Heart right ventricle (tissue), 16 donors: ENCODE measurements around the gene ROR2. TPM values are rescaled to one million over a fixed set of nuclear protein-coding genes. Genes with fewer than 3 reads are reported as not detected.

Experiments used
- ATAC-seq, 8 donors: fragments of 200-7000 bp; cut with Tn5 transposase; one replicate each; pipeline ENCODE4 v1.9.1; 2020; ENCODE audit warnings: mild to moderate bottlenecking in 8 of 8, moderate library complexity in 8 of 8, moderate number of reproducible peaks in 1 of 8
- DNase-seq, 2 donors: peaks; one replicate each; pipeline ENCODE4 v3.0.0-alpha.2; 2020
- H3K27ac ChIP-seq, 10 donors: fragments of 200-600 bp; sonication (generic) in 2 of 10; one replicate each; pipeline versions ENCODE4 v1.5.0 to v1.8.0; 2020 to 2022; ENCODE audit warnings: mild to moderate bottlenecking in 3 of 10
- H3K27me3 ChIP-seq, 7 donors: fragments of 200-600 bp; one replicate each; pipeline ENCODE4 v1.8.0; 2021 to 2022; ENCODE audit warnings: mild to moderate bottlenecking in 2 of 7
- H3K36me3 ChIP-seq, 9 donors: fragments of 200-600 bp; sonication (generic) in 1 of 9; one replicate each; pipeline versions ENCODE4 v1.5.0 to v1.8.0; 2020 to 2022; ENCODE audit warnings: mild to moderate bottlenecking in 2 of 9
- H3K4me1 ChIP-seq, 9 donors: fragments of 200-600 bp; sonication (generic) in 1 of 9; one replicate each; pipeline versions ENCODE4 v1.5.0 to v1.8.0; 2020 to 2022; ENCODE audit warnings: mild to moderate bottlenecking in 4 of 9
- H3K4me3 ChIP-seq, 10 donors: fragments of 200-600 bp; sonication (generic) in 2 of 10; one replicate each; pipeline versions ENCODE4 v1.5.0 to v1.8.0; 2020 to 2022; ENCODE audit warnings: mild to moderate bottlenecking in 7 of 10, moderate library complexity in 2 of 10
- H3K9me3 ChIP-seq, 11 donors: fragments of 200-600 bp in 10 of 11; sonication (generic) in 2 of 11; one replicate each; pipeline versions ENCODE4 v1.5.0 to v1.8.0; 2013 to 2022; ENCODE audit warnings: mild to moderate bottlenecking in 2 of 11, control low read depth in 1 of 11, moderate library complexity in 1 of 11
- CTCF ChIP-seq, 9 donors: fragments of 200-600 bp; sonication (generic) in 2 of 9; IDR thresholded peaks; one replicate each; pipeline versions ENCODE4 v1.5.0 to v1.8.0; 2021 to 2022; ENCODE audit warnings: antibody characterized with exemption in 9 of 9, mild to moderate bottlenecking in 5 of 9, moderate library complexity in 1 of 9
- WGBS, 2 donors: extraction: QIAGEN DNeasy Blood & Tissue Kit; methylation state at CpG; one replicate each; pipeline ENCODE4 v1.1.7; 2013; ENCODE audit warnings: inconsistent platforms in 1 of 2; 5-methylcytosine and 5-hydroxymethylcytosine counted together
- intact Hi-C, 10 donors: fragments of 100-400 bp; cut with DNase I; formaldehyde crosslinking; loops; one replicate each; pipeline versions ENCODE4 v1.11.1 to v1.14.2; 2022
- polyA plus RNA-seq, 2 donors: library from polyadenylated mRNA; stranded (reverse); fragments of 200-250 nt; gene quantifications; one replicate each; pipeline ENCODE4 v1.2.3, GENCODE V29; 2013
- total RNA-seq, 10 donors: library from RNA; stranded (reverse); fragmentation: NEBNext Ultra II Directional in 3 of 10; extraction: Animal tissue kit (Norgen Biotek cat#: 25700) in 3 of 10; gene quantifications; one replicate each; pipeline versions ENCODE4 v1.2.1 to v1.2.4, GENCODE V29; 2021 to 2023
- donor health status: Arrhythmogenic right ventricular cardiomyopathy.
- donor health status: ischemic (EF 13 %, LVEDD 7.1; RV severe dilation, severe dysfunction).
- donor health status: healthy with polysubstance abuse.
- donor health status: DM: no; HTN: yes; CAD: no.
- donor health status: DM: no; HTN: no; CAD: no.
- donor health status: ischemic (EF 25% LVEDD 6.9; RV normal size, moderate dysfunction).
- donor health status: ischemic (EF 25% LVEDD 5.7; RV mildly dilated, moderate dysfunction).
- donor health status: healthy.
- donor health status: DM: yes; HTN: yes; CAD: no.
- donor health status: Ischemic cardiomyopathy.
- donor health status: ischemic (EF 35%, LVEDD 5.7; RV mildly dilated, moderate dysfunction).
- donor health status: nonischemic (EF 11% LVEDD 7.7; RV severe dilation, severe dysfunction).
- donor health status: DM: yes; HTN: yes; CAD: no.
- donor health status: PGD.
- donor health status: ischemic (EF 29% LVEDD 5.4; RV normal size, mild dysfunction).
- donor health status: nonischemic (EF 23%, LVEDD 6.1; RV moderate dilation, normal function).

ROR2 gene
- total and polyA plus RNA-seq, 12 donors, result 0.11 to 1.4 (median 0.47) TPM

DNA sequence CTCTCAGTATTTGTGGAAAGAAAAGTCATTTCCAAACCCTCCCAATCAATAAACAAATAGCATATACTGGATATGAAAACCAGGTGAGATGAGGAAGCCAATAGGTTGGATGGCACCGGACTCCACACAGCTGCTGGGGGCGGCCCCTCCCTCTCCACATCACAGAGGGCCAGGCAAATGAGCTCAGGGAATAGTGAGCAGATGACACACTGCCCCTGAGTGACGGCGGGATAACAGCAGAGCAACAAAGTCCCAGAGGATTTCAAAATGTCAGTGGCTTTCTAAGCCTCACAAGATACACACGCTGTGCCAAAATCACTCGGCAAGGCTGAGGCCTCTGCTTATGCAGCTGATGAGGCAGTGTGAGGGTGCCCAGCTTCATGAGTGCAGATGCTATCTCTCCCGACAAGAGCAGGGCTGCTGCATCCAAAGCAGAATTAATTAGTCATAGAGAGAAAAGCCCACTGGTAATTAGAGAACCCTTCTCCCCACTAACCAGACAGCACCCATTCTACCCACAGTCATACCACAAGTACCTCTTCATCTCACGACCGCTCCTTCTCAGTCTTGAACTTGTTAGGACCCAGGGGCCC is 291.4 kb downstream of the ROR2 start:
- no peaks in the 10 kb centered on the region for H3K4me1 ChIP-seq
- TF ChIP-seq CTCF (IDR thresholded peaks at IDR 0.05), result no peak
- DNase-seq (peak; percentile 15 to 26), ATAC-seq (peak in 6 of 8 donors; percentile 19 to 78 (median 43))
- H3K9me3 ChIP-seq, result no peaks in the 10 kb centered on the region
- no peak overlapping the region for H3K27ac ChIP-seq
- WGBS, 2 donors, result 78% methylated on average over 9 of the region's 9 CpGs
- no peaks in the 10 kb centered on the region for H3K36me3 ChIP-seq
- no peak overlapping the region for H3K4me3 ChIP-seq
- H3K27me3 ChIP-seq, result no peaks in the 10 kb centered on the region
- intact Hi-C loops, result no loop called here

DNA sequence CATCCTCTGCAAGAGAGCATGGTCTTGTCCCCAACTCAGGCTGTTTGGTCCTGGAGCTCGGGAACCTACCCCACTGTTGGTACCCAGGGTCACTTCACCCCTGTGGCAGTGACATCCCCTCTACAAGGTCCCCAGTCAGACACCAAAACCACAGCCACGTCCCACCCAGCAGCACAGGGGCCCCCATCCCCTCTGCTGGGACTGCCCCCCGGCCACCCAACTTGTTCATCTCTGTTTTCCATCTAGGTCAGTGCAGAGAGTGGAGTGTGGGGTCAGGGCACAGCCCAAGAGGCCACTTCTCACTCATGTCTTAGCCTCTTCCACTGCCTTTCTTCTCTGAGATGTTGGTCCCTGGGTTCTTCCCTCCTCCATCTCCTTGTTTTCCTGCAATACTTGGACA is 292.5 kb downstream of the ROR2 start:
- H3K36me3 ChIP-seq, result no peaks in the 10 kb centered on the region
- no peak for DNase-seq
- 82 to 85% methylated on average over 3 of the region's 3 CpGs for WGBS, 2 donors

GRCh38 chr9:91655658-91656057 is 294.4 kb downstream of the ROR2 start:
- H3K4me3 ChIP-seq, result no peak overlapping the region
- H3K9me3 ChIP-seq, result no peaks in the 10 kb centered on the region
- 62 to 67% methylated on average over 4 of the region's 4 CpGs for WGBS, 2 donors
- intact Hi-C loops, result no loop called here
- TF ChIP-seq CTCF (IDR thresholded peaks at IDR 0.05), result no peak
- no peaks in the 10 kb centered on the region for H3K27me3 ChIP-seq
- H3K27ac ChIP-seq, result peak overlapping the region in 1 of 10 donors; percentile 39
- H3K36me3 ChIP-seq, result no peaks in the 10 kb centered on the region
- DNase-seq (no peak), ATAC-seq (peak in 3 of 8 donors; percentile 30 to 56 (median 35))
- no peaks in the 10 kb centered on the region for H3K4me1 ChIP-seq

More for the DNA sequence above, 292.5 kb downstream of the ROR2 start:
- Histone ChIP-seq H3K27ac (no peak overlapping the region), H3K9me3 (no peaks in the 10 kb centered on the region), H3K27me3 (no peaks in the 10 kb centered on the region), H3K4me3 (no peak overlapping the region), H3K4me1 (no peaks in the 10 kb centered on the region)
- intact Hi-C loops, result no loop called here
- ATAC-seq, result no peak
- no peak for TF ChIP-seq CTCF (IDR thresholded peaks at IDR 0.05)

DNA sequence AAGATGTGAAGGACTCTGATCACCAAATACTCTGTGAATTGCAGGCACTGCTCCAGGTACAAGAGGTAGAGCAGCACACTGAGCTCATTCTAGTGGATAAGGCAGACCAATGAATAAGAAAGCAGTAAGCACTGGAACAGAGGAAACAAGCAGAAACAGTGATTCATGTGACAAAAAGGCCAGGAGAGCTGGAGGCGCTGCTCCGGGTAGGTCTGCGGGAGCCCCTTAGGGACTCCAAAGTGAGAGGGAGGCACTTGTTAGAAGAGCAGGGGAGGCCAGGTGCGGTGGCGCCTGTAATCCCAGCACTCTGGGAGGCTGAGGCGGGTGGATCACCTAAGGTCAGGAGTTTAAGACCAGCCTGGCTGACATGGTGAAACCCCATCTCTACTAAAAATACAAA is 294.8 kb downstream of the ROR2 start:
- no peak for ATAC-seq
- DNase-seq, result no peak
- WGBS, 2 donors, result 81 to 83% methylated on average over 6 of the region's 6 CpGs
- Histone ChIP-seq H3K27me3 (peaks cover 0 to 2% (median 0%) of the 10 kb centered on the region in 7 donors), H3K36me3 (no peaks in the 10 kb centered on the region), H3K9me3 (no peaks in the 10 kb centered on the region), H3K4me3 (no peak overlapping the region), H3K4me1 (no peaks in the 10 kb centered on the region), H3K27ac (peak overlapping the region in 1 of 10 donors; percentile 9)
- no peak for TF ChIP-seq CTCF (IDR thresholded peaks at IDR 0.05)
- intact Hi-C loops, result no loop called here
